ENCODE measurements around the gene MTERF1.
"Not testable (repeated sequence)": the region's sequence is repeated elsewhere in the genome, so short reads cannot be mapped to it uniquely, and the experiment has no call there.

Gene MTERF1

GRCh38 chr7:91880413-91881241 is at the start of gene MTERF1:
TSS of gene MTERF1 (minus strand) at chr7:91880702. CDS start at chr7:91880083, 619 bp downstream.
- DNase-seq = peak; percentile 93

- DNase-seq = no peak
Observed at GRCh38 chr7:91929463-91929862, 49.0 kb upstream of the MTERF1 start.

GRCh38 chr7:91927912-91928311 is 47.4 kb upstream of the MTERF1 start:
- DNase-seq = no peak

- no peak for DNase-seq
Observed at GRCh38 chr7:91922857-91923256, 42.4 kb upstream of the MTERF1 start.

- no peak for DNase-seq
Observed at GRCh38 chr7:91918356-91918755, 37.9 kb upstream of the MTERF1 start.

GRCh38 chr7:91916051-91916440 is 35.5 kb upstream of the MTERF1 start:
- DNase-seq = no peak

GRCh38 chr7:91915401-91916050 is 35.0 kb upstream of the MTERF1 start:
- DNase-seq = no peak

- no peak for DNase-seq
Observed at GRCh38 chr7:91913612-91914011, 33.1 kb upstream of the MTERF1 start.

GRCh38 chr7:91912494-91912893 is 32.0 kb upstream of the MTERF1 start:
- no peak for DNase-seq

- no peak for DNase-seq
Observed at GRCh38 chr7:91911121-91911520, 30.6 kb upstream of the MTERF1 start.

GRCh38 chr7:91910171-91910570 is 29.7 kb upstream of the MTERF1 start:
- no peak for DNase-seq

GRCh38 chr7:91899563-91899962 is 19.1 kb upstream of the MTERF1 start:
- DNase-seq = no peak

- no peak for DNase-seq
Observed at GRCh38 chr7:91898240-91898992, 17.9 kb upstream of the MTERF1 start.

GRCh38 chr7:91894781-91895480 is 14.4 kb upstream of the MTERF1 start:
- no peak for DNase-seq

GRCh38 chr7:91893699-91894098 is 13.2 kb upstream of the MTERF1 start:
- DNase-seq = not testable (repeated sequence)

- DNase-seq = no peak
Observed at GRCh38 chr7:91892821-91893340, 12.4 kb upstream of the MTERF1 start.

- DNase-seq = no peak
Observed at GRCh38 chr7:91892099-91892705, 11.7 kb upstream of the MTERF1 start.

GRCh38 chr7:91888271-91889175 is 8.0 kb upstream of the MTERF1 start:
- DNase-seq = not testable (repeated sequence)

- DNase-seq = not testable (repeated sequence)
Observed at GRCh38 chr7:91887336-91888213, 7.1 kb upstream of the MTERF1 start.

Data from DMS79 treated with DMSO at 0.1 percent for 48 hours (cell line).